Astrocyte (in vitro differentiated cells and primary cell): ENCODE results near the gene LRP1B.
"Not testable (repeated sequence)": the region's sequence is repeated elsewhere in the genome, so short reads cannot be mapped to it uniquely, and the experiment has no call there.

ENCODE experiments used
- CTCF ChIP-seq: IDR thresholded peaks from 2 replicates; pipeline ENCODE4 v1.5.1; 2011; ENCODE audit warnings: low read depth, mild to moderate bottlenecking, inconsistent platforms, low read length, moderate library complexity; ENCODE audit not compliant: insufficient read depth
- EZH2 ChIP-seq: IDR thresholded peaks from 2 replicates; pipeline ENCODE4 v1.6.1; 2012; ENCODE audit warnings: mild to moderate bottlenecking, low read length, inconsistent platforms; ENCODE audit not compliant: insufficient read depth

- TF ChIP-seq CTCF, EZH2: not testable (repeated sequence)
Measured at GRCh38 chr2:140344266-140344665, 1786.5 kb downstream of the LRP1B start.
